ENCODE measurements around the gene NUDT14.

GRCh38 chr14:105208738-105209075 lies 27.6 kb upstream of the NUDT14 start:
- TF ChIP-seq CTCF (IDR thresholded peaks at IDR 0.05) (no peak), ZFX (IDR thresholded peaks at IDR 0.05; ENCODE audit: borderline replicate concordance) (no peak)

Data from 22Rv1 (cell line).